GM23338 (cell line): ENCODE measurements around the gene ZNF438. TPM values are rescaled to one million over a fixed set of nuclear protein-coding genes. Genes with fewer than 3 reads are reported as not detected.

Source experiments
- ATAC-seq: fragments of 200-7000 bp; cut with Tn5 transposase; 3 replicates; pipeline ENCODE4 v1.9.1; 2020
- DNase-seq: peaks from one replicate; pipeline ENCODE4 v3.0.0-alpha.2; 2015; ENCODE audit warnings: low spot score
- H2AFZ ChIP-seq: fragments of 200-600 bp; sonication (generic); 2 replicates; pipeline ENCODE4 v1.8.0; 2016; ENCODE audit warnings: antibody characterized with exemption, mild to moderate bottlenecking, moderate library complexity
- H3F3A ChIP-seq: fragments of 200-600 bp; sonication (generic); replicated peaks from 2 replicates; pipeline ENCODE4 v1.8.0; 2017; ENCODE audit warnings: antibody characterized with exemption, mixed run types, low read depth
- H3K27ac ChIP-seq: fragments of 200-600 bp; sonication (generic); 2 replicates; pipeline ENCODE4 v1.6.1; 2016; ENCODE audit warnings: low read depth
- H3K27me3 ChIP-seq: fragments of 200-600 bp; sonication (generic); 2 replicates; pipeline ENCODE4 v1.8.0; 2016; ENCODE audit warnings: mild to moderate bottlenecking, mixed run types, moderate library complexity; ENCODE audit not compliant: insufficient read depth
- H3K36me3 ChIP-seq: fragments of 200-600 bp; sonication (generic); 2 replicates; pipeline ENCODE4 v1.8.0; 2016; ENCODE audit warnings: mild to moderate bottlenecking; ENCODE audit not compliant: insufficient read depth
- H3K4me1 ChIP-seq: fragments of 200-600 bp; sonication (generic); 2 replicates; pipeline ENCODE4 v1.8.0; 2016; ENCODE audit warnings: mild to moderate bottlenecking, moderate library complexity; ENCODE audit not compliant: insufficient read depth
- H3K4me2 ChIP-seq: fragments of 200-600 bp; sonication (generic); 2 replicates; pipeline ENCODE4 v1.7.1; 2017; ENCODE audit warnings: mixed run types
- H3K4me3 ChIP-seq: fragments of 200-600 bp; sonication (generic); 2 replicates; pipeline ENCODE4 v1.6.1; 2016; ENCODE audit warnings: mixed run types
- H3K79me2 ChIP-seq: fragments of 200-600 bp; sonication (generic); replicated peaks from 2 replicates; pipeline ENCODE4 v1.8.0; 2017; ENCODE audit warnings: mild to moderate bottlenecking; ENCODE audit not compliant: insufficient read depth
- H3K9me2 ChIP-seq: fragments of 200-600 bp; sonication (generic); 2 replicates; pipeline ENCODE4 v1.8.0; 2017; ENCODE audit not compliant: insufficient read depth
- H4K20me1 ChIP-seq: fragments of 200-600 bp; sonication (generic); replicated peaks from 2 replicates; pipeline ENCODE4 v1.8.0; 2017; ENCODE audit warnings: mild to moderate bottlenecking; ENCODE audit not compliant: insufficient read depth
- H3K27ac Mint-ChIP-seq: 2 replicates; pipeline ENCODE4 v1.8.0; 2020; ENCODE audit warnings: inconsistent platforms, mild to moderate bottlenecking, moderate library complexity, mixed read lengths
- H3K27me3 Mint-ChIP-seq: 3 replicates; pipeline ENCODE4 v1.8.0; 2022; ENCODE audit warnings: low read depth, mild to moderate bottlenecking, moderate library complexity, mixed read lengths, inconsistent platforms; ENCODE audit not compliant: insufficient read depth, poor library complexity
- H3K36me3 Mint-ChIP-seq: 3 replicates; pipeline ENCODE4 v1.8.0; 2021; ENCODE audit warnings: low read depth, mild to moderate bottlenecking, inconsistent platforms, moderate library complexity, mixed read lengths
- H3K4me1 Mint-ChIP-seq: 3 replicates; pipeline ENCODE4 v1.8.0; 2020; ENCODE audit warnings: mild to moderate bottlenecking, inconsistent platforms, mixed read lengths
- H3K4me3 Mint-ChIP-seq: 3 replicates; pipeline ENCODE4 v1.8.0; 2021; ENCODE audit warnings: moderate library complexity, mild to moderate bottlenecking, inconsistent platforms, mixed read lengths
- H3K9me3 Mint-ChIP-seq: 3 replicates; pipeline ENCODE4 v1.8.0; 2020; ENCODE audit warnings: moderate library complexity, mild to moderate bottlenecking, inconsistent platforms, mixed read lengths
- CREB1 ChIP-seq: fragments of 250-450 bp; sonication (Bioruptor Pico); IDR thresholded peaks from 2 replicates; pipeline ENCODE4 v1.5.0; 2020; ENCODE audit warnings: low read depth, mild to moderate bottlenecking, moderate library complexity
- EZH2 ChIP-seq: fragments of 200-600 bp; sonication (generic); IDR thresholded peaks from one replicate; pipeline ENCODE4 v1.8.0; 2017; ENCODE audit warnings: antibody characterized with exemption, mild to moderate bottlenecking, low read depth; ENCODE audit not compliant: unreplicated experiment
- EZH2phosphoT487 ChIP-seq: fragments of 200-600 bp; sonication (generic); IDR thresholded peaks from one replicate; pipeline ENCODE4 v1.8.1; 2018; ENCODE audit warnings: antibody characterized with exemption; ENCODE audit not compliant: unreplicated experiment
- JUNB ChIP-seq: IDR thresholded peaks from one replicate; pipeline ENCODE4 v1.6.1; 2016; ENCODE audit warnings: antibody characterized with exemption; ENCODE audit not compliant: unreplicated experiment
- NANOG ChIP-seq: IDR thresholded peaks from 2 replicates; pipeline ENCODE4 v1.6.1; 2016; ENCODE audit warnings: antibody characterized with exemption, borderline replicate concordance
- POLR2AphosphoS5 ChIP-seq: IDR thresholded peaks from 2 replicates; pipeline ENCODE4 v1.6.1; 2016; ENCODE audit warnings: antibody characterized with exemption, low read depth
- REST ChIP-seq: IDR thresholded peaks from one replicate; pipeline ENCODE4 v1.6.1; 2018; ENCODE audit warnings: antibody characterized with exemption; ENCODE audit not compliant: unreplicated experiment
- STAT1 ChIP-seq: IDR thresholded peaks from one replicate; pipeline ENCODE4 v1.6.1; 2016; ENCODE audit warnings: antibody characterized with exemption; ENCODE audit not compliant: unreplicated experiment
- ZNF114 ChIP-seq: fragments of 250-450 bp; sonication (Bioruptor Pico); IDR thresholded peaks from 2 replicates; pipeline ENCODE4 v1.5.0; 2020; ENCODE audit warnings: mild to moderate bottlenecking, moderate library complexity
- ZNF331 ChIP-seq: fragments of 250-450 bp; sonication (Bioruptor Pico); IDR thresholded peaks from 2 replicates; pipeline ENCODE4 v1.5.0; 2020; ENCODE audit warnings: low read depth, mild to moderate bottlenecking, moderate library complexity
- ZNF462 ChIP-seq: fragments of 250-450 bp; sonication (Bioruptor Pico); IDR thresholded peaks from 2 replicates; pipeline ENCODE4 v1.5.0; 2020; ENCODE audit warnings: mild to moderate bottlenecking, moderate library complexity
- polyA plus RNA-seq: library from polyadenylated mRNA; unstranded; fragments of >200 nt; fragmentation: Nextera tagmentation; extraction: Ambion mirVana; gene quantifications from 2 replicates; pipeline ENCODE4 v1.2.1, GENCODE V29; 2016
- total RNA-seq: library from RNA; depleted of rRNA; stranded (reverse); fragments of >200 nt; shearing (Covaris generic); gene quantifications from 2 replicates; pipeline ENCODE4 v1.2.3, GENCODE V29; 2014
- TF ChIP-seq, protein P1 (sequence below): IDR thresholded peaks from 2 replicates; pipeline ENCODE4 v1.6.1; 2016; ENCODE audit warnings: antibody characterized with exemption
- TF ChIP-seq, protein P2 (sequence below), 2 experiments: fragments of 200-600 bp in 1 of 2; sonication (generic) in 1 of 2; conservative IDR thresholded peaks; 2 replicates each; pipeline versions ENCODE4 v1.5.1 to v1.6.1; 2016 to 2017; ENCODE audit warnings: antibody characterized with exemption in 2 of 2, low read depth in 2 of 2, mild to moderate bottlenecking in 2 of 2, moderate library complexity in 1 of 2

The ZNF438 gene
- total and polyA plus RNA-seq, 2 experiments from 2014 or later, result 0.91 to 0.94 TPM

GRCh38 chr10:30935078-30935477 lies 96.6 kb downstream of the ZNF438 start:
- no peak overlapping the region for H3K27ac Mint-ChIP-seq
- peaks cover 27% of the 10 kb centered on the region for H3K36me3 Mint-ChIP-seq

More at GRCh38 chr10:30935078-30935477, 96.6 kb downstream of the ZNF438 start:
- H3K4me2 ChIP-seq, result no peak overlapping the region
- H3K4me3 Mint-ChIP-seq, result no peak overlapping the region
- peaks cover 7% of the 10 kb centered on the region for H3K27me3 Mint-ChIP-seq
- H2AFZ ChIP-seq, result no peak overlapping the region
- no peaks in the 10 kb centered on the region for H3K79me2 ChIP-seq
- no peaks in the 10 kb centered on the region for H3K9me2 ChIP-seq
- H3K4me1 Mint-ChIP-seq, result no peaks in the 10 kb centered on the region
- no peak overlapping the region for H3K27ac ChIP-seq
- no peaks in the 10 kb centered on the region for H4K20me1 ChIP-seq
- TF ChIP-seq EZH2phosphoT487 (no peak), NANOG (no peak), STAT1 (no peak), JUNB (no peak), POLR2AphosphoS5 (no peak), EZH2 (no peak), CREB1 (CRISPR knock-in tag) (no peak), ZNF462 (no peak), ZNF114 (CRISPR knock-in tag) (no peak), ZNF331 (CRISPR knock-in tag) (no peak), REST (no peak)
- TF ChIP-seq, protein P1, sequence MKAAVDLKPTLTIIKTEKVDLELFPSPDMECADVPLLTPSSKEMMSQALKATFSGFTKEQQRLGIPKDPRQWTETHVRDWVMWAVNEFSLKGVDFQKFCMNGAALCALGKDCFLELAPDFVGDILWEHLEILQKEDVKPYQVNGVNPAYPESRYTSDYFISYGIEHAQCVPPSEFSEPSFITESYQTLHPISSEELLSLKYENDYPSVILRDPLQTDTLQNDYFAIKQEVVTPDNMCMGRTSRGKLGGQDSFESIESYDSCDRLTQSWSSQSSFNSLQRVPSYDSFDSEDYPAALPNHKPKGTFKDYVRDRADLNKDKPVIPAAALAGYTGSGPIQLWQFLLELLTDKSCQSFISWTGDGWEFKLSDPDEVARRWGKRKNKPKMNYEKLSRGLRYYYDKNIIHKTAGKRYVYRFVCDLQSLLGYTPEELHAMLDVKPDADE, result no peak
- TF ChIP-seq, protein P2, sequence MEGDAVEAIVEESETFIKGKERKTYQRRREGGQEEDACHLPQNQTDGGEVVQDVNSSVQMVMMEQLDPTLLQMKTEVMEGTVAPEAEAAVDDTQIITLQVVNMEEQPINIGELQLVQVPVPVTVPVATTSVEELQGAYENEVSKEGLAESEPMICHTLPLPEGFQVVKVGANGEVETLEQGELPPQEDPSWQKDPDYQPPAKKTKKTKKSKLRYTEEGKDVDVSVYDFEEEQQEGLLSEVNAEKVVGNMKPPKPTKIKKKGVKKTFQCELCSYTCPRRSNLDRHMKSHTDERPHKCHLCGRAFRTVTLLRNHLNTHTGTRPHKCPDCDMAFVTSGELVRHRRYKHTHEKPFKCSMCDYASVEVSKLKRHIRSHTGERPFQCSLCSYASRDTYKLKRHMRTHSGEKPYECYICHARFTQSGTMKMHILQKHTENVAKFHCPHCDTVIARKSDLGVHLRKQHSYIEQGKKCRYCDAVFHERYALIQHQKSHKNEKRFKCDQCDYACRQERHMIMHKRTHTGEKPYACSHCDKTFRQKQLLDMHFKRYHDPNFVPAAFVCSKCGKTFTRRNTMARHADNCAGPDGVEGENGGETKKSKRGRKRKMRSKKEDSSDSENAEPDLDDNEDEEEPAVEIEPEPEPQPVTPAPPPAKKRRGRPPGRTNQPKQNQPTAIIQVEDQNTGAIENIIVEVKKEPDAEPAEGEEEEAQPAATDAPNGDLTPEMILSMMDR (conservative IDR thresholded peaks at IDR 0.05; ENCODE audit: low read depth in 2 of 2), result no peak
- H3K36me3 ChIP-seq, result no peaks in the 10 kb centered on the region
- ATAC-seq (no peak), DNase-seq (no peak)
- H3K9me3 Mint-ChIP-seq, result peaks cover 16% of the 10 kb centered on the region
- no peaks in the 10 kb centered on the region for H3F3A ChIP-seq
- no peaks in the 10 kb centered on the region for H3K4me1 ChIP-seq
- no peak overlapping the region for H3K4me3 ChIP-seq
- no peaks in the 10 kb centered on the region for H3K27me3 ChIP-seq
